Embryonic facial prominence (tissue), 1 donor: ENCODE measurements around the gene MFNG.

Source experiments
- DNase-seq: peaks from one replicate; pipeline ENCODE4 v3.0.0-alpha.2; 2016; ENCODE audit errors: extremely low spot score

MFNG gene

DNA sequence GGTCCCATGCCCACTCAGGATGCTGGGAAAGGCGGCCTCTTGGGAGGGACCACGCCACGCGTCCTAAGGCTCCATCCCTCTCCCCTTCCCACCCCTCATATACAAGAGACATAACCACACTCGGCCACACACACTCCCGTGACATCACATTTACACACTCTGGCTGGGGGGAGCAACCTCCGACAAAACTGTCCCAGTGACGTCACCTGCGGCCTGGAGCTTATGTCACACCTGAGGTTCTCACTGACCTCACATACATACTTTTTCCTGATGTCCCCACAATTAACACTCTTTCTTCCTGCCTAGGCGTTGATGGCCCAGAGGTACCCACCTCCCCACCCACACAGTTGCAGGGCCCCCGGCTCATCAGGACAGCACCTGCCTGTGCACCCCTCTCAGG is 60.8 kb downstream of the MFNG start:
- DNase-seq: no peak

DNA sequence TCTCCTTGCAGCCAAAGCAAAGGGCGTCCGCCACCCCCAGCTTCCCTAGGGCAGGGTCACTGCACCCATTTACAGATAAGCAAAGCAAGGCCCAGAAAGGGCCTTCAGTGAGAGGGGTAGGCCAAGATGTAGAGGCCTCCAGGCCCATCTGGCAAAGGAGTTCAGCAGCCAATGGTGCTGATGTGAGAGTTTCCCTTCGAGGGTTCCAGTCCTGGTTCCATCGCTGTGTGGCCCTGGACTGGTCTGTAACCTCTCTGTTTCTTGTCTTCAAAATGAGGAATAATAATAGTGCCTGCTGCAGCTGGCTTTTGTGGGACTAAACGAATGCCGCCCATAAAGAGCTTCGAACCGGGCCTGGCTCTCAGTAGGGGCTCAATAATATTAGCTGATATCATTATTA is 62.9 kb downstream of the MFNG start:
- no peak for DNase-seq

DNA sequence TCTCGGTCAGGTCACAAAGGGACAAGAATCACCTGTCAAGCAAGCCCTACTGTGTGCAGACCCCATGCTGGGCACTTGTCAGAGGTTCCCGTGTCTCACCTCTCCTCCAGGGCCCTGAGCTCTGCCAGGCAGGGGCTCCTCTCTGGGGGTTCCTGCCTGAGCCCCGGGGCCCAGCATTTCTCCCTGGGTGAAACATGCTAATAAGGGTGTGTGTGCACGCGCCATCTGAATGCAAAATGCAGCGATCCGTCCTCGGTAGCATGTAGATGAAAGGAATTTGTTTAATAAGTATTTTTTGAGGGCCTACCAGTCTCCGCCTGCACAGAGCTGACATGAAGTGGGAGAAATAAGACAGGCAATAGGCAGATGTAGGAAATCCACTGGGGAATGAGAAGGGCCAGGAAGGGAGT is 64.7 kb downstream of the MFNG start:
- no peak for DNase-seq

DNA sequence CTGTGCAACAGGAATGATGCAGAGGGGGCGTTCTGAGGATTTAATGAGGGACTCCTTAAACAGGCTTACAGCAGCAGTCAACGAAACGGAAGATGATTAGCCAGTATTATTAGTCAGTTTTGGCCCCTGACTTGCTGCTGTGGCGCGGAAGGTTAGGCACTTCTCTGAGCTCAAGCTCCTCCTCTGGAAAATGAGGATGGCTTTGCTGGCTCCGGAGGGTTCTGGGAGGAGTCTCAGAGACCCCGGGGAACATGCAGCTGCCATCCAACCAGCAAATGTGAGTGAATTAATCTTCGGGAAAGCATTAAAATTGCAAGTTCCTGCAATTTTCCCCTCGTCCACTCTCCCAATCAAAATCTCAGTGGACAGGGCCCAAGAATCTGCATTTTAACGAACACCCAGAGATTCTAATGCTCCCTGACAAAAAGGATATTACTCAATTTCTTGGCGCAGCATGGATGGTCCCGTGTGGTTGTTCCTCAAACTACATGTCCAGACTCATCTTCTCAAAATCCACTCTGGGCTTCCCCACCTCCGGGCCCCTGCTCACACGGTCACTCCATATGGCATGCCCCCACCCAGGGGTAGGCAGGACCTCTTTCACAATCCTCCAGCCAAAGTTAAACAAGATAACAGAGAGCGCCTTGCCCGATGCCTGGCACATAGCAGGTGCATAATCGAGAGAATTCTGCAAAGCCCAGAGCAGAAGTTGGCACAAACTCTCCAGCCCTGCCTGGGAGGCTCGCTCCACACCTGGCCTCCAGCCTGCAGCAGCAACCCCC is 65.3 kb downstream of the MFNG start:
- no peak for DNase-seq

DNA sequence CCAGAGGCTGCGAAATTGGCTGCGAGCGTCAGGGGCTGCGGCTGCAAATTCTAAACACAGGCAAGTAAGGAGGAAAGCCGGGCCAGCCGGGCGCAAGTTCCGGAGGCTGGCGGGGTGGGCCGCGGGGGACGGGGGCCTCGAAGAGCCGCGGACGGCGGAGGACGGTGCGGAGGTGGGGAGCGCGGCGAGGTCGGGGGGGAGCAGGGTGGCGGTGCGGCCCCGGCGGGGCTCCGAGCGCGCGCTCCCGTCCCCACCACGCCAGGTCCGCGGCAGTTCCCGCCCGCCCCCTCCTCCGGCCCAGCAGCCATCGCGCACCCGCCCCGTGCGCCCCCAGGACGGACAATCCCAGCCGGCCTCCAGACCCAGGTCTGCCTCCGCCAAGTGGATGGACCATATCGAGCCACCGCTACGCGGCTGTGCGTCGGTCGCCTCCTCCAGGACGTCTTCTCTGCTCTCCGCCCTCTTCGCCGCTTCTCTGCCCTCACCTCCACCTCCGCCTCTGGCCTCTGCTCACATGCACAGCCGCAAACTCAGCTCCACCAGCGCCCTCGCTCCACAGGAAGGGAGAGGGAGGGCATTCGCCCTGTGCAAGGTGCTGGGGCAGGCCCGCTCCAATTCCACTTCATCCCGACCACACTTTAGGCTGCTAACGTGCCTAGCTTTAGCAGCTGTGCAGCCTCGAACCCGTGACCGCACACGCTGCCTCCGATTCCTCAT is 66.1 kb downstream of the MFNG start:
- DNase-seq: no peak

DNA sequence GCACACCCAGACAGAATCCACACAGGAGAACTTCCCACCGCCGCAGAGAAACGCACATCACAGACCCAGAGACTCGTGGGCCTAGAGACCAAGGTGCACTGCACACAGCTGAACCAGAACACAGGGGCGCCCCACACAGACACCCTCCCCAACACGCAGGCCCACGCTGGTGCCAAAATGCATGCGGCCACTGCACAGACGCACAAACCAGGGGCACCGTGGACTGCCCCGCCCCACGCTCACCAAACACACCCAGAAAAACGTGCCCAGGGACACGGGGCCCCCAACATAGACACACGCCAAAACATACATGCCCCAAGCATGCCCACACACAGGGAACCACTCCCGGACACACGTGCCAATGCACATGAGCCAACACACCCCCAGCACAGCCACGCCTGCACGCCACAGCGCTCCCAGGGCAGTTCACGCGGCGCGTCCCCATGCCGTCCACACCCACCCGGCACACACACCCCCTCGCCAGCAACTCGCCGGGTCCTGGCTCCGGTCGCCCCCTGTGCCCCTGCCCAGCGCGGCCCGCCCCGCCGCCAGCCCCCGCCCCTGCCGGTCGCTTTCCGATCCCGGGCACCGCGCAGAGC is 66.7 kb downstream of the MFNG start:
- DNase-seq: no peak
